IMR-90 (cell line): ENCODE data around the gene CCDC184. TPM values are rescaled to one million over a fixed set of nuclear protein-coding genes. Genes with fewer than 3 reads are reported as not detected.

Experiments used
- ATAC-seq: fragments of 200-7000 bp; cut with Tn5 transposase; 2 replicates; pipeline ENCODE4 v1.9.1; 2020; ENCODE audit warnings: low read depth, mild to moderate bottlenecking, moderate library complexity
- BruUV-seq: library from RNA; stranded (reverse); fragments of 400-500 nt; replicated peaks from 2 replicates; lab custom pipeline; 2021; lab: Mats Ljungman, UMichigan
- CTCF ChIA-PET: fragments of 300-600 bp; formaldehyde crosslinking; extraction: SDS; loops from one replicate; lab custom pipeline; 2021; ENCODE audit warnings: antibody characterized with exemption; lab: Yijun Ruan, JAX
- POLR2A ChIA-PET: fragments of 300-600 bp; sonication (Branson Sonifier 250); formaldehyde crosslinking; loops from one replicate; lab custom pipeline; 2022; ENCODE audit warnings: antibody characterized with exemption; ENCODE audit not compliant: unreplicated experiment; lab: Charles Lee
- DNase-seq: peaks from one replicate; pipeline ENCODE4 v3.0.0; 2013
- H2AFZ ChIP-seq: replicated peaks from 2 replicates; pipeline ENCODE3; 2013; ENCODE audit warnings: low read length, mild to moderate bottlenecking; ENCODE audit not compliant: poor library complexity
- H2AK5ac ChIP-seq: 2 replicates; pipeline ENCODE4 v1.6.1; 2013; ENCODE audit warnings: low read depth, low read length, inconsistent platforms
- H2AK9ac ChIP-seq: replicated peaks from 2 replicates; pipeline ENCODE3; 2013; ENCODE audit warnings: mild to moderate bottlenecking, low read depth, low read length, moderate library complexity; ENCODE audit not compliant: poor library complexity
- H2BK120ac ChIP-seq: 2 replicates; pipeline ENCODE4 v1.6.1; 2013; ENCODE audit warnings: low read depth, low read length, inconsistent platforms
- H2BK15ac ChIP-seq: 3 replicates; pipeline ENCODE4 v1.6.1; 2013; ENCODE audit warnings: low read depth, low read length, inconsistent platforms
- H2BK20ac ChIP-seq: 2 replicates; pipeline ENCODE4 v1.6.1; 2013; ENCODE audit warnings: low read depth, mild to moderate bottlenecking, inconsistent platforms, low read length, moderate library complexity
- H2BK5ac ChIP-seq: 2 replicates; pipeline ENCODE4 v1.6.1; 2013; ENCODE audit warnings: mild to moderate bottlenecking, low read depth, low read length, inconsistent platforms; ENCODE audit not compliant: poor library complexity, severe bottlenecking
- H3K14ac ChIP-seq: replicated peaks from 2 replicates; pipeline ENCODE4 v1.6.1; 2013; ENCODE audit warnings: low read depth, low read length, inconsistent platforms
- H3K18ac ChIP-seq: 2 replicates; pipeline ENCODE4 v1.6.1; 2013; ENCODE audit warnings: low read depth, low read length, control low read depth
- H3K23ac ChIP-seq: 2 replicates; pipeline ENCODE4 v1.6.1; 2013; ENCODE audit warnings: low read depth, low read length, inconsistent platforms
- H3K27ac ChIP-seq: 2 replicates; pipeline ENCODE4 v1.5.1; 2013; ENCODE audit warnings: mild to moderate bottlenecking, control low read depth, low read length; ENCODE audit not compliant: insufficient read depth
- H3K27me3 ChIP-seq: 2 replicates; pipeline ENCODE4 v1.6.1; 2013; ENCODE audit warnings: low read length; ENCODE audit not compliant: control insufficient read depth, insufficient read depth
- H3K36me3 ChIP-seq: 2 replicates; pipeline ENCODE4 v1.6.1; 2013; ENCODE audit warnings: low read length, mixed read lengths; ENCODE audit not compliant: control insufficient read depth, insufficient read depth
- H3K4ac ChIP-seq: 2 replicates; pipeline ENCODE4 v1.6.1; 2013; ENCODE audit warnings: low read depth, low read length, inconsistent platforms
- H3K4me1 ChIP-seq: 2 replicates; pipeline ENCODE4 v1.6.1; 2013; ENCODE audit warnings: low read length, mixed read lengths; ENCODE audit not compliant: control insufficient read depth, insufficient read depth
- H3K4me2 ChIP-seq: 2 replicates; pipeline ENCODE4 v1.6.1; 2013; ENCODE audit warnings: low read depth, mild to moderate bottlenecking, control low read depth, low read length, moderate library complexity
- H3K4me3 ChIP-seq: 2 replicates; pipeline ENCODE4 v1.5.1; 2013; ENCODE audit warnings: low read depth, mild to moderate bottlenecking, control low read depth, low read length, moderate library complexity; ENCODE audit not compliant: insufficient read depth
- H3K56ac ChIP-seq: 2 replicates; pipeline ENCODE4 v1.6.1; 2013; ENCODE audit warnings: low read length, inconsistent platforms; ENCODE audit not compliant: insufficient read depth; ENCODE audit errors: extremely low read depth
- H3K79me1 ChIP-seq, 2 experiments: 2 replicates each; pipeline ENCODE4 v1.6.1; 2013; ENCODE audit warnings: low read length in 2 of 2, inconsistent platforms in 1 of 2, low read depth in 1 of 2
- H3K9ac ChIP-seq: 2 replicates; pipeline ENCODE4 v1.6.1; 2013; ENCODE audit warnings: low read depth, low read length, control low read depth
- H3K9me1 ChIP-seq: 2 replicates; pipeline ENCODE4 v1.6.1; 2013; ENCODE audit warnings: low read length, inconsistent platforms; ENCODE audit not compliant: insufficient read depth
- H3K9me3 ChIP-seq: 2 replicates; pipeline ENCODE4 v1.6.1; 2013; ENCODE audit warnings: low read length; ENCODE audit not compliant: control insufficient read depth, insufficient read depth
- H4K20me1 ChIP-seq: 2 replicates; pipeline ENCODE4 v1.6.1; 2013; ENCODE audit warnings: low read length, inconsistent platforms; ENCODE audit not compliant: insufficient read depth
- H4K5ac ChIP-seq: 2 replicates; pipeline ENCODE4 v1.6.1; 2013; ENCODE audit warnings: mild to moderate bottlenecking, low read depth, low read length, control low read depth
- H4K8ac ChIP-seq, 2 experiments: 2 replicates each; pipeline ENCODE4 v1.6.1; 2013; ENCODE audit warnings: low read depth in 2 of 2, low read length in 2 of 2, control low read depth in 1 of 2, inconsistent platforms in 1 of 2
- H4K91ac ChIP-seq: 2 replicates; pipeline ENCODE4 v1.6.1; 2013; ENCODE audit warnings: low read depth, low read length, inconsistent platforms; ENCODE audit not compliant: insufficient read depth
- BHLHE40 ChIP-seq: fragments of 150-350 bp; IDR thresholded peaks from 2 replicates; pipeline ENCODE4 v1.6.1; 2016; ENCODE audit warnings: mild to moderate bottlenecking, low read depth, low read length
- CEBPB ChIP-seq: IDR thresholded peaks from 2 replicates; pipeline ENCODE4 v1.6.1; 2012; ENCODE audit warnings: low read depth, low read length, improper control_type of control experiment
- FOS ChIP-seq: fragments of 150-350 bp; IDR thresholded peaks from 2 replicates; pipeline ENCODE4 v1.6.1; 2016; ENCODE audit warnings: low read depth, low read length
- MAFK ChIP-seq: IDR thresholded peaks from 2 replicates; pipeline ENCODE4 v1.6.1; 2012; ENCODE audit warnings: low read depth, low read length, improper control_type of control experiment
- MAZ ChIP-seq: IDR thresholded peaks from 2 replicates; pipeline ENCODE4 v1.6.1; 2012; ENCODE audit warnings: low read depth, mild to moderate bottlenecking, low read length, improper control_type of control experiment, moderate library complexity, borderline replicate concordance
- MXI1 ChIP-seq: IDR thresholded peaks from 2 replicates; pipeline ENCODE4 v1.6.1; 2012; ENCODE audit warnings: low read depth, mild to moderate bottlenecking, low read length, moderate library complexity, borderline replicate concordance
- NFE2L2 ChIP-seq: fragments of 150-350 bp; IDR thresholded peaks from 2 replicates; pipeline ENCODE4 v1.6.1; 2016; ENCODE audit warnings: low read depth, mild to moderate bottlenecking, low read length
- POLR2A ChIP-seq: IDR thresholded peaks from 2 replicates; pipeline ENCODE4 v1.6.1; 2012; ENCODE audit warnings: mild to moderate bottlenecking, low read depth, low read length
- RAD21 ChIP-seq: IDR thresholded peaks from 2 replicates; pipeline ENCODE4 v1.6.1; 2012; ENCODE audit warnings: low read length, improper control_type of control experiment
- RCOR1 ChIP-seq: IDR thresholded peaks from 2 replicates; pipeline ENCODE4 v1.6.1; 2012; ENCODE audit warnings: mild to moderate bottlenecking, low read length, improper control_type of control experiment; ENCODE audit not compliant: insufficient replicate concordance
- RFX5 ChIP-seq: IDR thresholded peaks from 2 replicates; pipeline ENCODE4 v1.8.0; 2012; ENCODE audit warnings: low read depth, mild to moderate bottlenecking, low read length, moderate library complexity
- WGBS, 2 experiments: methylation state at CpG; one replicate each; pipeline versions ENCODE4 v1.1.5 to v1.1.7; 2013; ENCODE audit warnings: missing lambda C conversion rate in 2 of 2; ENCODE audit not compliant: insufficient read length in 1 of 2; ENCODE audit errors: extremely low coverage in 2 of 2; 5-methylcytosine and 5-hydroxymethylcytosine counted together
- dilution Hi-C: fragments of 300-500 bp; cut with HindIII; formaldehyde crosslinking; loops from one replicate; pipeline ENCODE4 v1.14.3; 2018; ENCODE audit warnings: low sequenced_read_pairs; ENCODE audit not compliant: unreplicated experiment
- in situ Hi-C: fragments of 300-500 bp; cut with MboI; formaldehyde crosslinking; loops from 3 replicates; pipeline ENCODE4 v1.14.3; 2019; ENCODE audit warnings: low sequenced_read_pairs, inconsistent platforms, mixed read lengths
- intact Hi-C: fragments of 100-400 bp; cut with micrococcal nuclease; formaldehyde crosslinking; loops from 2 replicates; pipeline ENCODE4 v1.10.0; 2022
- polyA plus RNA-seq, 3 experiments: library from polyadenylated mRNA; depleted of rRNA; stranded (reverse); fragments of >200 nt; gene quantifications; 2 replicates each; pipeline ENCODE4 v1.2.3, GENCODE V29; 2012; ENCODE audit warnings: low replicate concordance in 1 of 3
- total RNA-seq: library from RNA; depleted of rRNA; stranded (reverse); fragments of >200 nt; gene quantifications from 2 replicates; pipeline ENCODE4 v1.2.3, GENCODE V29; 2012
- TF ChIP-seq, protein P1 (sequence below): conservative IDR thresholded peaks from 2 replicates; pipeline ENCODE4 v1.5.1; 2012; ENCODE audit warnings: mild to moderate bottlenecking, low read depth, low read length, improper control_type of control experiment
- TF ChIP-seq, protein P2 (sequence below): fragments of 150-350 bp; IDR thresholded peaks from 2 replicates; pipeline ENCODE4 v1.6.1; 2017; ENCODE audit warnings: mild to moderate bottlenecking, antibody characterized with exemption, low read length, low read depth
- TF ChIP-seq, protein P3 (sequence below): fragments of 150-350 bp; IDR thresholded peaks from 2 replicates; pipeline ENCODE4 v1.6.1; 2016; ENCODE audit warnings: low read depth, mild to moderate bottlenecking, low read length, moderate library complexity, borderline replicate concordance

The CCDC184 gene
- total and polyA plus RNA-seq, 2 of the 4 experiments (the other 2 are of a cell fraction): 0.18 to 0.22 TPM

DNA sequence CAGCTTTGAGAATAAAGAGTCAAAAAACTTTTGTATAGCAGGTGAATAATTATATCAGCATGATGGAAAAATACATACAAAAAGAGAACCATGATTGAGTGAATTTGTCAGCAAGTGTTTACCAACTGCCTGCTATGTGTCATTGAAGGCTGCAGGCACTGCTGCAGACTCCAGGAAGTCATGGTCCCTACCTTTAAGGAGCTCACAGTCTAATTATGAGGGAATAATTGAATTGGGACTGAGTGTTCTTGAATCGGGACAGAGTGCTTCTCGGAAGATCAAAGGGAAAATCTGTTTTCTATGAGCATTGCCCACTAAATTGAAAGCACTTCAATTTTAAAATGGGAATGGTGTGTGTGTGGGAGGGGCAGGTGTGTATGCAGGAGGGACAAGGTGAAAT is 10.2 kb downstream of the CCDC184 start:
- dilution Hi-C loops: no loop called here
- no peak overlapping the region for H3K18ac ChIP-seq
- TF ChIP-seq, protein P1, sequence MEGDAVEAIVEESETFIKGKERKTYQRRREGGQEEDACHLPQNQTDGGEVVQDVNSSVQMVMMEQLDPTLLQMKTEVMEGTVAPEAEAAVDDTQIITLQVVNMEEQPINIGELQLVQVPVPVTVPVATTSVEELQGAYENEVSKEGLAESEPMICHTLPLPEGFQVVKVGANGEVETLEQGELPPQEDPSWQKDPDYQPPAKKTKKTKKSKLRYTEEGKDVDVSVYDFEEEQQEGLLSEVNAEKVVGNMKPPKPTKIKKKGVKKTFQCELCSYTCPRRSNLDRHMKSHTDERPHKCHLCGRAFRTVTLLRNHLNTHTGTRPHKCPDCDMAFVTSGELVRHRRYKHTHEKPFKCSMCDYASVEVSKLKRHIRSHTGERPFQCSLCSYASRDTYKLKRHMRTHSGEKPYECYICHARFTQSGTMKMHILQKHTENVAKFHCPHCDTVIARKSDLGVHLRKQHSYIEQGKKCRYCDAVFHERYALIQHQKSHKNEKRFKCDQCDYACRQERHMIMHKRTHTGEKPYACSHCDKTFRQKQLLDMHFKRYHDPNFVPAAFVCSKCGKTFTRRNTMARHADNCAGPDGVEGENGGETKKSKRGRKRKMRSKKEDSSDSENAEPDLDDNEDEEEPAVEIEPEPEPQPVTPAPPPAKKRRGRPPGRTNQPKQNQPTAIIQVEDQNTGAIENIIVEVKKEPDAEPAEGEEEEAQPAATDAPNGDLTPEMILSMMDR: no peak
- no peak for TF ChIP-seq FOS
- TF ChIP-seq BHLHE40: no peak
- TF ChIP-seq POLR2A: no peak
- no peak for TF ChIP-seq MXI1
- TF ChIP-seq, protein P2, sequence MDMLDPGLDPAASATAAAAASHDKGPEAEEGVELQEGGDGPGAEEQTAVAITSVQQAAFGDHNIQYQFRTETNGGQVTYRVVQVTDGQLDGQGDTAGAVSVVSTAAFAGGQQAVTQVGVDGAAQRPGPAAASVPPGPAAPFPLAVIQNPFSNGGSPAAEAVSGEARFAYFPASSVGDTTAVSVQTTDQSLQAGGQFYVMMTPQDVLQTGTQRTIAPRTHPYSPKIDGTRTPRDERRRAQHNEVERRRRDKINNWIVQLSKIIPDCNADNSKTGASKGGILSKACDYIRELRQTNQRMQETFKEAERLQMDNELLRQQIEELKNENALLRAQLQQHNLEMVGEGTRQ: no peak
- TF ChIP-seq RFX5: no peak
- TF ChIP-seq RAD21: no peak
- TF ChIP-seq, protein P3, sequence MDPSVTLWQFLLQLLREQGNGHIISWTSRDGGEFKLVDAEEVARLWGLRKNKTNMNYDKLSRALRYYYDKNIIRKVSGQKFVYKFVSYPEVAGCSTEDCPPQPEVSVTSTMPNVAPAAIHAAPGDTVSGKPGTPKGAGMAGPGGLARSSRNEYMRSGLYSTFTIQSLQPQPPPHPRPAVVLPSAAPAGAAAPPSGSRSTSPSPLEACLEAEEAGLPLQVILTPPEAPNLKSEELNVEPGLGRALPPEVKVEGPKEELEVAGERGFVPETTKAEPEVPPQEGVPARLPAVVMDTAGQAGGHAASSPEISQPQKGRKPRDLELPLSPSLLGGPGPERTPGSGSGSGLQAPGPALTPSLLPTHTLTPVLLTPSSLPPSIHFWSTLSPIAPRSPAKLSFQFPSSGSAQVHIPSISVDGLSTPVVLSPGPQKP: no peak
- no peak for TF ChIP-seq CEBPB
- no peak for TF ChIP-seq MAFK
- TF ChIP-seq MAZ: no peak
- no peak for TF ChIP-seq NFE2L2
- TF ChIP-seq RCOR1: no peak
- no peak overlapping the region for H3K56ac ChIP-seq
- H3K4me3 ChIP-seq: no peak overlapping the region
- no peaks in the 10 kb centered on the region for H3K9me3 ChIP-seq
- DNase-seq (no peak), ATAC-seq (no peak)
- no peak overlapping the region for H2BK20ac ChIP-seq
- CTCF ChIA-PET: interaction anchor here (1.2 kb wide), 1 partner anchor 10 kb away, joined by 3 read pairs; the partner anchor contains the start of gene CCDC184
- no peak overlapping the region for H3K27ac ChIP-seq
- no peak overlapping the region for H3K23ac ChIP-seq
- H3K9ac ChIP-seq: no peak overlapping the region
- no peak overlapping the region for H2AK9ac ChIP-seq
- H3K4ac ChIP-seq: no peak overlapping the region
- POLR2A ChIA-PET: no interaction called here
- H3K36me3 ChIP-seq: no peaks in the 10 kb centered on the region
- H3K79me1 ChIP-seq: peaks cover 0 to 4% of the 10 kb centered on the region in 2 experiments; a peak in 2 of 4 replicates
- no peak overlapping the region for H3K14ac ChIP-seq
- H4K20me1 ChIP-seq: no peaks in the 10 kb centered on the region
- 33% methylated on average over 2 of the region's 2 CpGs; no CpG with 5 or more reads in 1 of the 2 experiments for WGBS, 2 experiments
- H2AFZ ChIP-seq: no peak overlapping the region
- H3K9me1 ChIP-seq: peaks cover 3% of the 10 kb centered on the region; the same call in 1 of the 2 replicates
- H3K27me3 ChIP-seq: peaks cover 15% of the 10 kb centered on the region
- H2BK15ac ChIP-seq: no peak overlapping the region
- intact Hi-C loops: no loop called here
- in situ Hi-C loops: no loop called here
- BruUV-seq: no TSS peak
- no peak overlapping the region for H4K5ac ChIP-seq
- peaks cover under 1% of the 10 kb centered on the region; the same call in 1 of the 2 replicates for H3K4me1 ChIP-seq
- H4K91ac ChIP-seq: no peak overlapping the region
- no peak overlapping the region for H2AK5ac ChIP-seq
- no peak overlapping the region for H4K8ac ChIP-seq
- H3K4me2 ChIP-seq: no peak overlapping the region
- no peak overlapping the region for H2BK120ac ChIP-seq
- H2BK5ac ChIP-seq: no peak overlapping the region
